A549 (cell line): ENCODE results near the gene CLGN. TPM values are rescaled to one million over a fixed set of nuclear protein-coding genes. Genes with fewer than 3 reads are reported as not detected.
"Not testable (repeated sequence)": the region's sequence is repeated elsewhere in the genome, so short reads cannot be mapped to it uniquely, and the experiment has no call there.

Experiments
- ATAC-seq, 2 experiments: fragments of 200-7000 bp in 1 of 2; fragments of >200 bp in 1 of 2; cut with Nextera tagmentation in 1 of 2; cut with Tn5 transposase in 1 of 2; 3 replicates each; pipeline versions ENCODE4 v1.8.0 to v1.9.1; 2018 to 2020; ENCODE audit warnings: mild to moderate bottlenecking in 1 of 2, moderate library complexity in 1 of 2
- CTCF ChIA-PET: fragments of 300-600 bp; sonication (Branson Sonifier 250); formaldehyde crosslinking; extraction: SDS; loops from one replicate; lab custom pipeline; 2021; ENCODE audit warnings: antibody characterized with exemption, inconsistent platforms; lab: Yijun Ruan, JAX
- POLR2A ChIA-PET: fragments of 350-600 bp; formaldehyde crosslinking; extraction: SDS; loops from one replicate; lab custom pipeline; 2021; ENCODE audit warnings: antibody characterized with exemption, inconsistent platforms; lab: Yijun Ruan, JAX
- DNase-seq, 2 experiments: peaks; one replicate each; pipeline versions ENCODE4 v3.0.0 to v3.0.0-alpha.2; 2011 to 2016; ENCODE audit warnings: low read depth in 1 of 2, low spot score in 1 of 2
- FAIRE-seq: peaks from 2 replicates; lab custom pipeline; 2011; peaks lifted over from hg19 to GRCh38; lab: Jason Lieb, UNC
- H3K27ac ChIP-seq, 2 experiments: fragments of >200 bp; sonication (Bioruptor Twin); formaldehyde crosslinking; 3 replicates each; pipeline ENCODE4 v1.5.1; 2016 to 2017
- H3K4me1 ChIP-seq: fragments of >200 bp; sonication (Bioruptor Twin); formaldehyde crosslinking; 3 replicates; pipeline ENCODE4 v1.6.1; 2016
- H3K4me2 ChIP-seq: fragments of >200 bp; sonication (Bioruptor Twin); formaldehyde crosslinking; 3 replicates; pipeline ENCODE4 v1.6.1; 2016
- H3K4me3 ChIP-seq: fragments of >200 bp; sonication (Bioruptor Twin); formaldehyde crosslinking; 3 replicates; pipeline ENCODE4 v1.5.1; 2016
- H3K9me3 ChIP-seq: fragments of >200 bp; sonication (Bioruptor Twin); formaldehyde crosslinking; 3 replicates; pipeline ENCODE4 v1.6.1; 2016
- CBX8 ChIP-seq: fragments of 200-600 bp; sonication (generic); IDR thresholded peaks from 2 replicates; pipeline ENCODE4 v1.6.1; 2016
- CEBPB ChIP-seq, 2 experiments: fragments of >200 bp in 1 of 2; sonication (Bioruptor Twin) in 1 of 2; formaldehyde crosslinking in 1 of 2; IDR thresholded peaks; 2 replicates each; pipeline ENCODE4 v1.6.1; 2012 to 2016
- EHMT2 ChIP-seq: fragments of 200-600 bp; sonication (generic); IDR thresholded peaks from 2 replicates; pipeline ENCODE4 v1.6.1; 2016; ENCODE audit warnings: antibody characterized with exemption, low read depth, mild to moderate bottlenecking, moderate library complexity
- EP300 ChIP-seq, 2 experiments: fragments of >200 bp; sonication (Bioruptor Twin); formaldehyde crosslinking; IDR thresholded peaks; 2 replicates in 1 of 2; 3 replicates in 1 of 2; pipeline ENCODE4 v1.6.1; 2016 to 2017
- FOSB ChIP-seq: fragments of 250-450 bp; sonication (Bioruptor Pico); IDR thresholded peaks from 2 replicates; pipeline ENCODE4 v1.5.0; 2020; ENCODE audit warnings: mild to moderate bottlenecking, moderate library complexity
- FOSL2 ChIP-seq, 2 experiments: fragments of 450-650 bp in 1 of 2; fragments of >200 bp in 1 of 2; sonication (Bioruptor Twin) in 1 of 2; formaldehyde crosslinking; IDR thresholded peaks; 2 replicates each; pipeline versions ENCODE4 v1.5.0 to v1.6.1; 2016 to 2020; ENCODE audit warnings: mild to moderate bottlenecking in 1 of 2, moderate library complexity in 1 of 2
- HEYL ChIP-seq: fragments of 250-450 bp; sonication (Bioruptor Pico); IDR thresholded peaks from 2 replicates; pipeline ENCODE4 v1.8.0; 2021; ENCODE audit warnings: mild to moderate bottlenecking, moderate library complexity
- HOXB13 ChIP-seq: fragments of 250-450 bp; sonication (Bioruptor Pico); IDR thresholded peaks from 2 replicates; pipeline ENCODE4 v1.5.0; 2020; ENCODE audit warnings: low read depth, mild to moderate bottlenecking, moderate library complexity
- JUNB ChIP-seq: fragments of >200 bp; sonication (Bioruptor Twin); formaldehyde crosslinking; IDR thresholded peaks from 2 replicates; pipeline ENCODE4 v1.6.1; 2016
- KDM5A ChIP-seq: fragments of 200-600 bp; sonication (generic); IDR thresholded peaks from 2 replicates; pipeline ENCODE4 v1.6.1; 2016; ENCODE audit warnings: antibody characterized with exemption, mild to moderate bottlenecking
- MAFK ChIP-seq: fragments of 450-650 bp; IDR thresholded peaks from 2 replicates; pipeline ENCODE4 v1.6.1; 2014; ENCODE audit not compliant: partially characterized antibody
- NFE2L2 ChIP-seq: fragments of 150-350 bp; conservative IDR thresholded peaks from 2 replicates; pipeline ENCODE4 v1.6.1; 2014; ENCODE audit warnings: low read length
- NPAS2 ChIP-seq: fragments of 250-450 bp; sonication (Bioruptor Pico); IDR thresholded peaks from 2 replicates; pipeline ENCODE4 v1.8.0; 2022; ENCODE audit warnings: mild to moderate bottlenecking, moderate library complexity, borderline replicate concordance
- POLR2A ChIP-seq: IDR thresholded peaks from 2 replicates; pipeline ENCODE4 v1.6.1; 2012; ENCODE audit warnings: mild to moderate bottlenecking, low read length
- REST ChIP-seq: fragments of 200-600 bp; sonication (generic); IDR thresholded peaks from 2 replicates; pipeline ENCODE4 v1.6.1; 2016; ENCODE audit warnings: antibody characterized with exemption, mild to moderate bottlenecking, moderate library complexity
- RFX5 ChIP-seq: fragments of 450-650 bp; IDR thresholded peaks from 2 replicates; pipeline ENCODE4 v1.7.1; 2014; ENCODE audit warnings: antibody characterized with exemption, mild to moderate bottlenecking, moderate library complexity
- TP53 ChIP-seq: fragments of 250-450 bp; sonication (Bioruptor Pico); IDR thresholded peaks from 2 replicates; pipeline ENCODE4 v1.5.0; 2021; ENCODE audit warnings: mild to moderate bottlenecking, moderate library complexity
- USF2 ChIP-seq: fragments of 450-650 bp; IDR thresholded peaks from 2 replicates; pipeline ENCODE4 v1.6.1; 2014; ENCODE audit warnings: antibody characterized with exemption
- ZC3H11A ChIP-seq: fragments of 450-650 bp; IDR thresholded peaks from 2 replicates; pipeline ENCODE4 v1.6.1; 2014; ENCODE audit warnings: antibody characterized with exemption, mild to moderate bottlenecking
- ZSCAN20 ChIP-seq: fragments of 250-450 bp; sonication (Bioruptor Pico); IDR thresholded peaks from 2 replicates; pipeline ENCODE4 v1.8.0; 2022; ENCODE audit warnings: mild to moderate bottlenecking, moderate library complexity
- WGBS: methylation state at CpG from one replicate; pipeline ENCODE4 v1.1.6; 2017; ENCODE audit errors: missing lambda C conversion rate; 5-methylcytosine and 5-hydroxymethylcytosine counted together
- polyA plus RNA-seq, 4 experiments: library from polyadenylated mRNA; depleted of rRNA in 3 of 4; stranded (reverse); fragments of >200 nt; fragmentation: RNase III in 1 of 4; extraction: RNeasy Plus Mini Kit Qiagen cat#74134 plus additional on column Dnase treatment in 1 of 4; gene quantifications; 2 replicates in 3 of 4; 3 replicates in 1 of 4; pipeline ENCODE4 v1.2.3, GENCODE V29; 2011 to 2017
- TF ChIP-seq, protein P1 (sequence below): fragments of 250-450 bp; sonication (Bioruptor Pico); IDR thresholded peaks from 2 replicates; pipeline ENCODE4 v1.5.0; 2020; ENCODE audit warnings: low read depth, mild to moderate bottlenecking, moderate library complexity

Gene CLGN
- polyA plus RNA-seq, 2 of the 4 experiments (the other 2 are of a cell fraction) = 8.4 to 30.9 TPM

DNA sequence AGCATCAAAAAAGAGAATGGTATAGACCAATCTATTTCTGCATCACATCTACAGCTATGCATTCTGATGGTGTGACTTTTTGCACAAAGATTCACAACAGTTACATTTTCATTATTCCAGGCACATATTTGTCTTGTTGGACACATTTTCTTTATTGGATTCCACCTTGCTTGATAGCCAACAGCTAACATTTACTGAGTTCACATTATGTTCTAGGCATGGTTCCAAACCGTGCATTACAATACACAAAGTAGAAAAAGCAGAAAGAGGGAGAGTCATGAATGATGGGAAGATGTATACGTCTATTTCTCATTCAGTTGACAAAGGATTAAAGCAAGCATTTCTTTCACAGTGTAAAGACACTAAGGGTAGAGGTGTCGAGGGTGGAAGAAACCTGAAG lies 22.9 kb upstream of the CLGN start:
- FAIRE-seq (no peak), DNase-seq (no peak), ATAC-seq (no peak)
- ChIA-PET CTCF (interaction anchor here (1.2 kb wide), 1 partner anchor 55 kb away, joined by 3 read pairs; no protein-coding TSS in a partner anchor), POLR2A (interaction anchor here (0.5 kb wide), 1 partner anchor 805 kb away, joined by 3 read pairs; no protein-coding TSS in a partner anchor)
- WGBS = 9% methylated on average over 3 of the region's 3 CpGs
- TF ChIP-seq RFX5 (no peak), ZC3H11A (no peak), POLR2A (no peak), FOSB (no peak), KDM5A (no peak), NFE2L2 (no peak), NPAS2 (CRISPR knock-in tag) (no peak), HEYL (CRISPR knock-in tag) (no peak), TP53 (no peak), USF2 (no peak), MAFK (no peak), EP300 (IDR thresholded peaks at IDR 0.05) (no peak), CEBPB (IDR thresholded peaks at IDR 0.05) (no peak), EHMT2 (no peak)
- TF ChIP-seq, protein P1, sequence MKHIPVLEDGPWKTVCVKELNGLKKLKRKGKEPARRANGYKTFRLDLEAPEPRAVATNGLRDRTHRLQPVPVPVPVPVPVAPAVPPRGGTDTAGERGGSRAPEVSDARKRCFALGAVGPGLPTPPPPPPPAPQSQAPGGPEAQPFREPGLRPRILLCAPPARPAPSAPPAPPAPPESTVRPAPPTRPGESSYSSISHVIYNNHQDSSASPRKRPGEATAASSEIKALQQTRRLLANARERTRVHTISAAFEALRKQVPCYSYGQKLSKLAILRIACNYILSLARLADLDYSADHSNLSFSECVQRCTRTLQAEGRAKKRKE (CRISPR knock-in tag) = no peak
- Histone ChIP-seq H3K4me3 (no peak overlapping the region), H3K27ac (no peak overlapping the region), H3K4me2 (no peak overlapping the region), H3K4me1 (peaks cover 10% of the 10 kb centered on the region; the same call in 2 of the 3 replicates), H3K9me3 (no peaks in the 10 kb centered on the region)

- TF ChIP-seq CBX8 (no peak), REST (no peak), ZSCAN20 (CRISPR knock-in tag) (no peak)
- TF ChIP-seq, protein P1 (CRISPR knock-in tag) = no peak
- TF ChIP-seq, all 56 proteins: peak for 0
- ChIA-PET CTCF (no interaction called here), POLR2A (no interaction called here)
- peak overlapping the region; percentile 46; the same call in 2 of the 3 replicates for H3K4me2 ChIP-seq
- WGBS = 25% methylated on average over 2 of the region's 2 CpGs
- DNase-seq (no peak), FAIRE-seq (no peak), ATAC-seq (no peak)
- H3K27ac ChIP-seq = no peak overlapping the region
- H3K4me3 ChIP-seq = no peak overlapping the region
- no peaks in the 10 kb centered on the region for H3K9me3 ChIP-seq
- H3K4me1 ChIP-seq = peaks cover 10% of the 10 kb centered on the region; the same call in 2 of the 3 replicates
Observed at GRCh38 chr4:140448830-140449229, 21.4 kb upstream of the CLGN start.

DNA sequence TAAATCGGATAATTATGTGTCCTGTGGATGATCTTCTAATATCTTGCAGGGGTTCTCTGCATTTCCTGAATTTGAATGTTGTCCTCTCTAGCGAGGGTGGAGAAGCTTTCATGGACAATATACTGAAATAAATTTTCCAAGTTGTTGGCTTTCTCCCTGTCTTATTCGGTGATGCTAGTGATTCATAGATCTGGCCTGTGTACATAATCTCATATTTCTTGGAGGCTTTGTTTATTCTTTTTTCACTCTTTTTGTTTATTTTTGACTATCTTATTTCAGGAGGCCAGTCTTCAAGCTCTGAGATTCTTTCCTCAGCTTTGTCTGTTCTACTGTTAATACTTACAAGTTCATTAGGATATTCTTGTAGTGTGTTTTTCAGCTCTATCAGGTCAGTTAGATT lies 20.7 kb upstream of the CLGN start:
- Histone ChIP-seq H3K4me3 (no peak overlapping the region), H3K9me3 (no peaks in the 10 kb centered on the region), H3K4me2 (peak overlapping the region; percentile 46), H3K27ac (no peak overlapping the region), H3K4me1 (peaks cover 10% of the 10 kb centered on the region; the same call in 2 of the 3 replicates)
- TF ChIP-seq FOSL2 (IDR thresholded peaks at IDR 0.05) = no peak
- peak; percentile 32; the same call in 1 of the 2 replicates for TF ChIP-seq FOSL2 (CRISPR knock-in tag; IDR thresholded peaks at IDR 0.05)
- TF ChIP-seq JUNB = 0 out of 2 replicates have a peak, but pooled peaks have one; percentile 8
- no peak for TF ChIP-seq HOXB13 (CRISPR knock-in tag)
- POLR2A ChIA-PET = no interaction called here
- 1% methylated on average over 3 of the region's 3 CpGs for WGBS
- FAIRE-seq = no peak
- ATAC-seq = peak in 1 of 2 experiments; percentile 73; a peak in 3 of 6 replicates
- CTCF ChIA-PET = no interaction called here
- DNase-seq = peak in 1 of 2 experiments; percentile 16

- POLR2A ChIA-PET, H3K9me3 ChIP-seq, H3K27ac ChIP-seq, H3K4me2 ChIP-seq, H3K4me3 ChIP-seq, ATAC-seq, FAIRE-seq, DNase-seq, CTCF ChIA-PET: not testable (repeated sequence)
- 51% methylated on average over 4 of the region's 4 CpGs for WGBS
- H3K4me1 ChIP-seq = peaks cover 10% of the 10 kb centered on the region; the same call in 2 of the 3 replicates
Observed at GRCh38 chr4:140444347-140444746, 16.9 kb upstream of the CLGN start.
